Amniotic epithelial cell (primary cell): Measurements from ENCODE around the gene TMEM11.

Experiments used
- DNase-seq: peaks from one replicate; pipeline ENCODE4 v3.0.0-alpha.2; 2010; ENCODE audit warnings: low read depth

TMEM11 gene

GRCh38 chr17:21177854-21178600 lies 35.9 kb downstream of the TMEM11 start:
- no peak for DNase-seq

GRCh38 chr17:21177401-21177800 lies 36.6 kb downstream of the TMEM11 start:
- no peak for DNase-seq

- DNase-seq: no peak
Measured at GRCh38 chr17:21176773-21177395, 37.1 kb downstream of the TMEM11 start.

GRCh38 chr17:21174713-21175112 lies 39.2 kb downstream of the TMEM11 start:
- peak; percentile 86 for DNase-seq

- peak; percentile 59 for DNase-seq
Measured at GRCh38 chr17:21174186-21174585, 39.8 kb downstream of the TMEM11 start.

GRCh38 chr17:21173543-21173942 lies 40.4 kb downstream of the TMEM11 start:
- no peak for DNase-seq

- no peak for DNase-seq
Measured at GRCh38 chr17:21172846-21173245, 41.1 kb downstream of the TMEM11 start.

- DNase-seq: no peak
Measured at GRCh38 chr17:21171970-21172510, 41.9 kb downstream of the TMEM11 start.

- no peak for DNase-seq
Measured at GRCh38 chr17:21171309-21171922, 42.5 kb downstream of the TMEM11 start.

GRCh38 chr17:21170809-21171208 lies 43.2 kb downstream of the TMEM11 start:
- DNase-seq: peak; percentile 21

GRCh38 chr17:21169496-21169895 lies 44.5 kb downstream of the TMEM11 start:
- DNase-seq: no peak

- no peak for DNase-seq
Measured at GRCh38 chr17:21168555-21168865, 45.5 kb downstream of the TMEM11 start.

- DNase-seq: no peak
Measured at GRCh38 chr17:21167303-21167702, 46.7 kb downstream of the TMEM11 start.

GRCh38 chr17:21166595-21167210 lies 47.3 kb downstream of the TMEM11 start:
- DNase-seq: peak; percentile 41

GRCh38 chr17:21165922-21166594 lies 47.9 kb downstream of the TMEM11 start:
- no peak for DNase-seq

- DNase-seq: no peak
Measured at GRCh38 chr17:21164620-21165019, 49.3 kb downstream of the TMEM11 start.

- peak; percentile 43 for DNase-seq
Measured at GRCh38 chr17:21164216-21164615, 49.7 kb downstream of the TMEM11 start.

- no peak for DNase-seq
Measured at GRCh38 chr17:21163101-21163500, 50.9 kb downstream of the TMEM11 start.

GRCh38 chr17:21162394-21162775 lies 51.6 kb downstream of the TMEM11 start:
- no peak for DNase-seq

GRCh38 chr17:21161498-21162393 lies 52.2 kb downstream of the TMEM11 start:
- DNase-seq: peak; percentile 95

GRCh38 chr17:21160401-21160800 lies 53.6 kb downstream of the TMEM11 start:
- no peak for DNase-seq
